Right lobe of liver (tissue), 6 donors: ENCODE measurements around the gene CRYBG3. TPM values are rescaled to one million over a fixed set of nuclear protein-coding genes. Genes with fewer than 3 reads are reported as not detected.

ENCODE experiments used
- ATAC-seq, 4 donors: fragments of 200-7000 bp; cut with Tn5 transposase; one replicate each; pipeline ENCODE4 v1.9.1; 2020; ENCODE audit warnings: mild to moderate bottlenecking in 4 of 4, moderate library complexity in 4 of 4
- DNase-seq, 3 donors: peaks; one replicate each; pipeline ENCODE4 v3.0.0-alpha.2; 2020
- H3K27ac ChIP-seq, 3 donors: fragments of 200-600 bp; one replicate each; pipeline ENCODE4 v1.8.0; 2022
- H3K27me3 ChIP-seq, 2 donors: fragments of 200-600 bp; one replicate each; pipeline ENCODE4 v1.8.0; 2022
- H3K36me3 ChIP-seq, 4 donors: fragments of 200-600 bp; sonication (generic) in 1 of 4; one replicate each; pipeline versions ENCODE4 v1.5.1 to v1.8.0; 2017 to 2022; ENCODE audit warnings: control low read depth in 1 of 4
- H3K4me1 ChIP-seq, 4 donors: fragments of 200-600 bp; sonication (generic) in 1 of 4; one replicate each; pipeline versions ENCODE4 v1.5.1 to v1.8.0; 2017 to 2022; ENCODE audit warnings: control low read depth in 1 of 4
- H3K4me3 ChIP-seq, 3 donors: fragments of 200-600 bp; one replicate each; pipeline ENCODE4 v1.8.0; 2022
- H3K9me3 ChIP-seq, 4 donors: fragments of 200-600 bp; sonication (generic) in 1 of 4; one replicate each; pipeline versions ENCODE4 v1.5.1 to v1.8.0; 2017 to 2022; ENCODE audit warnings: control low read depth in 1 of 4
- CTCF ChIP-seq, 4 donors: fragments of 200-600 bp in 3 of 4; fragments of 450-650 bp in 1 of 4; IDR thresholded peaks; one replicate each; pipeline versions ENCODE4 v1.5.1 to v1.8.0; 2016 to 2022; ENCODE audit warnings: antibody characterized with exemption in 4 of 4, mild to moderate bottlenecking in 2 of 4
- POLR2A ChIP-seq: fragments of 450-650 bp; IDR thresholded peaks from one replicate; pipeline ENCODE4 v1.6.1; 2017; ENCODE audit warnings: antibody characterized with exemption, mild to moderate bottlenecking
- WGBS: methylation state at CpG from one replicate; pipeline ENCODE4 v1.1.6; 2018; ENCODE audit warnings: low coverage, low lambda C conversion rate; ENCODE audit not compliant: insufficient coverage; ENCODE audit errors: missing lambda C conversion rate; 5-methylcytosine and 5-hydroxymethylcytosine counted together
- intact Hi-C, 2 donors: fragments of 100-400 bp; cut with DNase I; formaldehyde crosslinking; loops; one replicate each; pipeline versions ENCODE4 v1.11.2 to v1.14.1; 2022
- total RNA-seq, 6 experiments: library from RNA; depleted of rRNA in 2 of 6; stranded (reverse); fragments of >200 nt in 2 of 6; fragmentation: NEBNext Ultra II Directional in 3 of 6; extraction: Animal tissue kit (Norgen Biotek cat#: 25700) in 3 of 6; gene quantifications; one replicate each; pipeline versions ENCODE4 v1.1.0 to v1.2.4, GENCODE V29; 2016 to 2023
- donor health status: DM: no; HTN: yes; CAD: no.
- donor health status: DM: no; HTN: no; CAD: no.
- donor health status: DM: no; HTN: no; CAD: no.
- donor health status: DM: no; HTN: yes; CAD: no.
- donor health status: DM: no; HTN: yes; CAD: no.

CRYBG3 gene
- total RNA-seq, 6 experiments from 2014 or later = 4.7 to 10.2 (median 5.0) TPM

GRCh38 chr3:97949110-97949485, 127.3 kb downstream of the CRYBG3 start:
- WGBS = 100% methylated on average over 1 of the region's 2 CpGs
- Histone ChIP-seq H3K4me1 (no peaks in the 10 kb centered on the region), H3K9me3 (no peaks in the 10 kb centered on the region), H3K4me3 (no peak overlapping the region), H3K36me3 (peaks cover 2 to 72% (median 21%) of the 10 kb centered on the region in 4 donors), H3K27ac (no peak overlapping the region), H3K27me3 (no peaks in the 10 kb centered on the region)
- intact Hi-C loops = no loop called here
- TF ChIP-seq POLR2A (no peak), CTCF (IDR thresholded peaks at IDR 0.05) (no peak)
- no peak for DNase-seq
- ATAC-seq = no peak

GRCh38 chr3:97949743-97950142, 127.9 kb downstream of the CRYBG3 start:
- Histone ChIP-seq H3K4me3 (no peak overlapping the region), H3K27me3 (no peaks in the 10 kb centered on the region), H3K36me3 (peaks cover 2 to 71% (median 22%) of the 10 kb centered on the region in 4 donors), H3K4me1 (no peaks in the 10 kb centered on the region), H3K27ac (no peak overlapping the region), H3K9me3 (no peaks in the 10 kb centered on the region)
- no peak for TF ChIP-seq CTCF (IDR thresholded peaks at IDR 0.05)
- no peak for TF ChIP-seq POLR2A
- 72% methylated on average over 5 of the region's 5 CpGs for WGBS
- ATAC-seq = no peak
- intact Hi-C loops = loop anchor here in 1 of 2 donors (5.0 kb wide), 1 partner anchor 47 kb away; no protein-coding TSS in a partner anchor
- DNase-seq = no peak

- TF ChIP-seq CTCF (IDR thresholded peaks at IDR 0.05) = no peak
- no peak for TF ChIP-seq POLR2A
- no peaks in the 10 kb centered on the region for H3K9me3 ChIP-seq
- H3K36me3 ChIP-seq = peaks cover 2 to 67% (median 20%) of the 10 kb centered on the region in 4 donors
Observed at GRCh38 chr3:97950360-97950759, 128.5 kb downstream of the CRYBG3 start.

GRCh38 chr3:97952280-97952679, 130.5 kb downstream of the CRYBG3 start:
- no peak for DNase-seq
- intact Hi-C loops = loop anchor here in 1 of 2 donors (5.0 kb wide), 1 partner anchor 50 kb away; no protein-coding TSS in a partner anchor
- Histone ChIP-seq H3K27me3 (no peaks in the 10 kb centered on the region), H3K9me3 (no peaks in the 10 kb centered on the region), H3K4me1 (no peaks in the 10 kb centered on the region), H3K36me3 (peaks cover 0 to 53% (median 20%) of the 10 kb centered on the region in 4 donors), H3K27ac (no peak overlapping the region), H3K4me3 (no peak overlapping the region)
- WGBS = 75% methylated on average over 3 of the region's 3 CpGs
- TF ChIP-seq POLR2A (no peak), CTCF (IDR thresholded peaks at IDR 0.05) (no peak)
- ATAC-seq = peak in 3 of 4 donors; percentile 32 to 79 (median 55)

More at GRCh38 chr3:97950360-97950759, 128.5 kb downstream of the CRYBG3 start:
- H3K27ac ChIP-seq = no peak overlapping the region
- intact Hi-C loops = loop anchor here in 1 of 2 donors (5.0 kb wide), 1 partner anchor 48 kb away; no protein-coding TSS in a partner anchor
- no peak for DNase-seq
- 56% methylated on average over 3 of the region's 3 CpGs for WGBS
- no peaks in the 10 kb centered on the region for H3K27me3 ChIP-seq
- no peaks in the 10 kb centered on the region for H3K4me1 ChIP-seq
- ATAC-seq = no peak
- H3K4me3 ChIP-seq = no peak overlapping the region
